HG02759 (cell line): Measurements from ENCODE around the gene GSTM5.
A peak's percentile ranks its signal among the peaks of the same experiment; 100 is the strongest.
"Not testable (repeated sequence)": the region's sequence is repeated elsewhere in the genome, so short reads cannot be mapped to it uniquely, and the experiment has no call there.

ENCODE experiments used
- ATAC-seq: cut with Tn5 transposase; IDR thresholded peaks from one replicate; pipeline ENCODE4 v1.9.1; 2021; ENCODE audit warnings: mild to moderate bottlenecking, moderate library complexity; ENCODE audit not compliant: unreplicated experiment

GSTM5 gene

DNA sequence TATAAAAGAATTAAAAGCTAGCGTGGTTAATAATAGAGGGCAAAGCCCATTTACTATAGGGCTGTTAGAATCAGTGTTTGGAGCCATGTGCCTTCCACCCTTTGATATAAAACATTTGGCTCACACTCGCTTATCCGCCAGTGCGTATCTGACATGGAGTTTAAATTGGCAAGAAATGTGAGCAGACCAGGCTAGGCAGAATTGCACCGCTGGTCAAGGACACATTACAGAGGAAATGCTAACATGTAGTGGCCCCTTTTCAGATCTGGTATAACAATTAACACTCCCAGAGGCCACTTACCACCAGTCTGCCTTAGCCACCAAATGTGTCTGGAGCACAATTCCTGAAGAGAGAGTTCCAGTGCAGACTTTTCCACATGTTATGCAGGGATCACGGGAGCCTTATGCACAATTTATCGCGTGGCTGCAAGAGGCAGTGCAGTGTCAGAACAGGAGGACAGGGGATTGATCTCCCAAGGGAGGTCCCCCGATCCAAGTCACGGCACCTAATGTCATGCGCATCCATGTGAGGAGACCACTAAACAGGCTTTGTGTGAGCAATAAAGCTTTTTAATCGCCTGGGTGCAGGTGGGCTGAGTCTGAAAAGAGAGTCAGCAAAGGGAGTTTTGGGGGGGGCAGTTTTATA lies 14.8 kb downstream of the GSTM5 start:
- ATAC-seq: no peak

DNA sequence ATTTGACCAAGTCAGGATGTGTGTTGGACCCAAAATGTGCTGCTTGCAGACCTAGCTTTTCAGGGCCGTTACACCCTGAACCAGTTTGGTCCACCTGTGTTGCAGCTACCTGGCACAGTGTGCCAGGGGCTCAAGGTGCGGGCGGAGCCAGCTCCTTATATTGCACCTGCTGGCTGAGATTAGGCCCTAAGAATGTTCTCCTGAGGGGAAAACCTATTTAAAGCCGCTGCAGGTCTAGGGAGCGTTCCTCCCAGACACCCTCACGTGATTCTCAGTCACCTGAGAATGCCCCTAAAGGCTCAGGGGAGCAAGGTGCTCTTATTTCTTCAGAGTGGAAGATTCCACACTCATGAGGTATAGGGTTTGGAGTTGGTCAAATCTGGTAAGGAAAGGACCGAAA lies 16.8 kb downstream of the GSTM5 start:
- no peak for ATAC-seq

DNA sequence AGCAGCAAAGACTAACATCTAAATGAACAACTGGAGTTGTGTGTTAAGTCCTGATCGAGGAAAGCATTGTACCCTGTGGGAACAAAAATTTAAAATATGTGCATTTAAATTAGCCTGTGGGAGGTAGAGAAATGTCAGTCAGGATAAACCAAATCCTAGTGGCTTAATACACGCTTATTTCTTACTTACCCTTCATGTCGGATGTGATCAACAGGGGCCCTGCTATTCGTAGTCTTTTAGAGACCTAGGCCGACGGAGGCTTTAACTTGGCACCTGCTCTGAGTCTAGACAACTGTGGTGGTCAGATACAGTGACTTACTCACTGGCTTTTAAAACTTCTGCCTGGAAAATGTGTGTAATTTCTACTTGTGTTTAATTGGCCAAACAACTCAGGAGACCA lies 18.6 kb downstream of the GSTM5 start:
- no peak for ATAC-seq

DNA sequence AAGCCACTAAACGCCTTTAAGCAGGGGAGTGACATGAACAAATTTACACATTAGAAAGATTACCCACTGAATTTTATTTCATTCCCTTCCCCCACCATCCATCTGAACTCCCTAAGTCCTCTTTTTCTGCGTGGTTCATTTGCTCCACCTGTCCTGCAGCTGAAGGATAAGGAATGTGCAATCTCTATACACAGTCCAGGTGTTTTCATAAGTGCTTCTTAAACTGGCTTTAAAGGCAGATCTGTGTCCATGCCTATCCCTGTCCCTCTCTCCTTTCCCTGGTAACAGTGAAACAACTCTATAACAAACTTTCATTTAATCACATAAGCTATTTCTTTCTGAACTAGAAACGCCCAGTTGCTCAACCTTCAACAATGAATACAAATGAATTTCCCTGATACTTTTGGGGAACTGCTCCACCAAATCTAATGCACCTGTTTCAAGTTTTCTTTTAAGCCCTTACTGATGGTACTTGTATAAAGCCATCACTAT lies 20.4 kb downstream of the GSTM5 start:
- ATAC-seq: no peak

DNA sequence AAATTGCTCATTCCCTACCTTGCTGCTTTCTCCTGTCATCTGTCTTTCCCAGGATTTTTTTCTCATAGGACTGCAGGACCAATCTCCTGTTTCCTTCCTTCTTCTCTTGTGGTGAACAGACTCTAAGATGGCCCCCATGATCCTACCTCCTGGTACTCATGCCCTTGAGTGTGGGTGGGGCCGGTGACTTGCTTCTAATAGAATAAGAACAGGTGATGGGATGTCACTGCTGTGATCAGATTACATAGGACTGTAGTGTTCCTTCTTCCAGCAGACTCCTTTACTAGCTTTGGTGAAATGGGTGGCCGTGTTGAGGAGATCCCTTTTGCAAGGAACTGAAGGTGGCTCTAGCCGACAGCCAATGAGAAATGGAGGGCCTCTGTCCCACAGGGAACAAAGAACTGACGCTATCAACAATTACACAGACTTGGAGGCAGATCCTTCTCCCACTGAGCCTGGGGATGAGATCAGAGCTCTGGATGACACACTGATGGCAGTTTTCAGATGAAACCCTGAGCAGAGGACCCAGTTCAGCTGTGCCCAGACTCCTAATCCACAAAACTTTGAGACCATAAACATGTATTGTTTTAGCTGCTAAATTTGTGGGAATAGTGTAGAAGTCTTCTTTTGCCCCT lies 21.3 kb downstream of the GSTM5 start:
- no peak for ATAC-seq

DNA sequence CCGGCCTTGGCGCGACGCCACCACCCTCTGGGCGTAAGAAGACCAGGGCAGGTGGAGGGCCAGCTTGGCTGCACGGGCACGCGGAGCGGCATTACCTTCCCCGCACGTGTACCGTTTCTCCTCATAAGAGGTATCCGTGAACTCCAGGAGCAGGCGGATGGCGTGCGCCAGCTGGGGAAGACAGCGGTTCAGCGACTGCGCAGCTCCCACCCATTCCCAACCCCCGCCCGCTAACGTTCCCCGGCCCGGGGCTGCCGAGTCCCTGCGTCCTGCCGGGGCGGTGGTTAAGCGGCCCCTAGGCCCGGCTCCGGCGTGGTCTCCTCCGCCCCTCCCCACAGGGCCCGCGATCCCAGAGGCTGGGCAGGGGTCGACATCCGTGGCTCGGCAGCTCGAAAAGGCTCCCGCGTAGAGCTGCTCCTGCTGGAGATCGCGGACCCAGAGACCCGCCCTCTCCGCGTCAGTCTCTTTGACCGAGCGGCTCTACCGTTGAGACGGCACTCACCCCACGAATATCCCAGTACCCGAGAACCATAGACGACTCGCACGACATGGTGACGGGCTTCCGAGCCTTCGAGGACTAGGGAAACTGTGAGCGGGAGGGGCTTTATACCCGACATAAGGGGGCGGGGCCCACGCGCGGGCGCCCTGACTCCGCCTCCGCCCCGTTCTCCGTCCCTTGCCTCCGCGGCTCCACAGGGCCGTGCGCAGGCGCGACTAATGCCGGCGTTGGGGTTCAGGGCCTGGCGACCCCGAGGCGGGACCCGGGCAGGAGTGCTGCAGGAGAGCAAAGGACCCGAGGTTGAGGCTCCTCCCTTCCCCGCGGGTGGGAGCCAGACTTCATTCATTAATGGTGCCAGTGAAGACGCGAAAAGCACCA lies 27.9 kb downstream of the GSTM5 start:
- ATAC-seq: peak; percentile 87

DNA sequence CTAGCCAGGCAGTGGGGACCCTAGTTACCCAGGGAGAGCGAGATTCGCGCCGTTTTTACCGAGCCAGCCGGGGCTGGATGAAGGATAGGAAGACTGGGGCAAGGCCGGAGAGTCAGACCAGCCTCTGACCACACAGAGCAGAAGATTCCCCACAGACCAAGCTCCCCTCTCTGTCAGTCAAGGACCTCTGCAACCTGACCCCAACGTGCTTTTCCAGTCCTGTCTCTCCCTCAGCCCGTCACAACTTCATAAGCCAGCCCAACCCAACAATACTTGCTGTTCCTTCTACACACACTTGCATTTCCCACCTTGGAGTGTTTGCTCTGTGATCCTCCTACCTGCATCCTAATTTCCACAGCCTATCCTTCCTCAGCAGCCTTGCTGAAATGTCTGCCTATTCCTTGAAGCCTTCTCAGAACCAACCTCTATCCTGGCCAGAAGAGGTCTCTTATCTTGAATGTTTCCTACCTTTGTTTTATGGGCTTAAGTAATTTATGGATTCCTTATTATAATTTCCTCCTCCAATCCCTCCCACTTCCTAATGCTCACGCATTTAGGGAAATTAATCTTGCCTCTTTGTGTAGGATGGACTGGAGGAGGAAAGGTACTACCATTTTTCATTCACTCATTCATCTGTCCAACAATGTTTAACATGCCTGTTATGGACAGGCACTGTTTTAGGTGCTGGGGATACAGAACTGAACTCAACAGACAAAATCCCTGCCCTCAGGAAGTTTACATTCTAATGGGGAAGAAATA lies 28.7 kb downstream of the GSTM5 start, which contains the start of gene GSTM3:
Gene GSTM3 (minus strand): TSS at position 424 of the 759 bp plus-strand sequence. CDS start 751 bp downstream, outside the sequence.
- ATAC-seq: peak; percentile 27

DNA sequence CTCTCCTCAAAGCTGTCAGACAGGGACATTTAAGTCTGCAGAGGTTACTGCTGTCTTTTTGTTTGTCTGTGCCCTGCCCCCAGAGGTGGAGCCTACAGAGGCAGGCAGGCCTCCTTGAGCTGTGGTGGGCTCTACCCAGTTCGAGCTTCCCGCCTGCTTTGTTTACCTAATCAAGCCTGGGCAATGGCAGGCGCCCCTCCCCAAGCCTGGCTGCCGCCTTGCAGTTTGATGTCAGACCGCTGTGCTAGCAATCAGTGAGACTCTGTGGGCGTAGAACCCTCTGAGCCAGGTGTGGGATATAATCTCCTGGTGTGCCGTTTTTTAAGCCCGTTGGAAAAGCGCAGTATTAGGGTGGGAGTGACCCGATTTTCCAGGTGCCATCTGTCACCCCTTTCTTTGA lies 36.3 kb downstream of the GSTM5 start:
- ATAC-seq: not testable (repeated sequence)

DNA sequence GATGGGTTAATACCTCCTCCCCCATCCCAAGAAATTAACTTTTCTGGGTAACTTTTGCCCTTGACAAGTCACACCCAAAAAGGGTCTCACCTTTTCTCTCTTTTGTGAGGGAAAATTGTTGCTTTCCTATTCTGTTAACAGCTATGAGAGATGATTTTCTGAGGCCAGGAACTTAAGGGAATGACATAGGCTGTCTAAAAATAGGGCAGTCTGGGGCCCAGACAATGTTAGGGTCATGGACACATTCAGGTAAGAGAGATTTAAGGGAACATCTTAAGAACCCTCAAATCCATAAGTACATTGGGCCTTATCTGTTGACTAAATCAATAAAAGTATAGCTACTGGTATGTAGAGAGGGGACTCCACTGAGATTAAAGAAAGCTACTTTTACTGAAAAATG lies 37.2 kb downstream of the GSTM5 start:
- ATAC-seq: no peak

DNA sequence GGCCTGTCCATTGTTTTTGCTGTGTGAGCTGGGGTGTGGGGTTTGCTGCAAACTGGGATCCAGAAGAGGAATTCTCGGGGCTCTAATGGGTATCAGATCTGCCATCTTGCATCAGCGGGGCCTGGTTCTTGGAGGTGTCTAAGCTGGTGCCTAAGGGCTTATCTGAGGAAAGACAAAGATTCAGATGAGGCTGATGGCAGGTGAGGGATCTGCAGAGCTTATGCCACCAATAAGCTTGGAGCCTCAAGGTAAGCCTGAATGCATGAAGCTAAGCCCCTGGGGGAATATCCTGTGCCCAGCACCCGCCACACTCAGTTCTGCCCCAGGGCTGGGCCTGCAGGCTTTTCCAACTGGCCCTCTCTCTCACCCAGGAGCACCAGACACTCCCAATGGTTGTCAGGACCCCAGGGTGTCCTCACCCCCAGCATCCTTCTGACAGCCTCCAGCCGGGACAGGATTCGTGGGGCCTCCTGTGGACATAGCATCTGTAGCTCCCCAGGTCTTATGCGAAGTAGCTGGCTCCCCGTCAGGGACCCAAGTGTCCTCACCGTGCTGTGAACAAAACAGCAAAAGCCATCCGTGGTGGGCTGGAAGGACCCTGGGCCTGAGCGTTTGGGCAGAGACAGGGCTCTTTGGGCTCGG lies 38.3 kb downstream of the GSTM5 start:
- no peak for ATAC-seq

DNA sequence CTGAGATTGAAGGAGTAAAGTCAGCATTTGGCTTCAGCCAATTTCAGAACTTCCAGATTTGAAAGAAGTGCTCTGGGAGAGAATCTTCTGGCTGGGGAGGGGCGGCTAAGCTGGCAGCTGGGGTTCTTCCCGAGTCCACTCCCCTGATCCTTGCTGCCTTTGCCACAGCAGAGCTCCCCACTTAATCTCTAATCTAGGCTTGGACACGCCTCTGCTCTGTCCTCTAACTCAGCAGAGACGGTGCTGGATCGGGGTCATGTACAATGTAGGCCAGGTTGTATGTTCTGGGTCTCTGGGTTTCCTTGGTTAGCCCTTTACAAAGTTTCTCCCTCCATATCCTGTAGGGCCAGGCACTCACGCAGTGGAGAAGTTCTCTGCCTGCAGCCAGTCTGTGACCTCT lies 38.9 kb downstream of the GSTM5 start:
- no peak for ATAC-seq

DNA sequence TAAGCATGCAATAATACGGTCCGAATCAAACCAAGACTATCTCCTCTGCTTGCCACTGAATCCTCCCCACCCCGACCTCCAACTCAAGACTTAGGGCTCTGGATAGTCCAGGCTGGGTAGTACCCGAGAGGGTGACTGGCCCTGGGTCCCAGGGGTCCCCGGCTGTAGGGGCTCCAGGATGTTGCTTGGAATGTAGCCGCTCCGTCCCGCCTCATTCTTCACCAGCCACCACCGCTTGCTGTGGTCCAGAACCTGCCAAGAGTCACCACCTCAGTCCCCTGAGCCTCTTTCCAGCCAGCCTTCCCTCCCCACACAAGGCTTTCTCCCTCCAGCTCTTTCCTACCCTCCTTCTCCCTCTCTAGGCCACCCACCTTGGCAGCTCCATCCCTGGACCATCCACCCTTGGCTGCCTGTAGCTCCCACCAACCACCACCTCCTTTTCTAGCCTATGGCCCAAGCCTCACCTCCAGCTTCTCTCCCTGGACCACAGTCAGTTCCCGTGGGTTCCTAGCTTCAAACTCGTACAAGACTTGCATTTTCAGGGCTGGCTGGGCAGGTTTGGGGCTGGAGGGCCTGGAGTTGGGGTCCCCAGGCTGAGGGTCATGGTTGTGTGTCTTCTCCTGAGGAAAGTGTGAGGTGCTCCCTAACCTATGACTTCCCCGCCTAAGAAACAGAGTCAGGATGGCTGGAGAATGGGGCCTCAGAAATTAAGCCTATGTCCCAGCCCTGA lies 39.6 kb downstream of the GSTM5 start:
- ATAC-seq: no peak

DNA sequence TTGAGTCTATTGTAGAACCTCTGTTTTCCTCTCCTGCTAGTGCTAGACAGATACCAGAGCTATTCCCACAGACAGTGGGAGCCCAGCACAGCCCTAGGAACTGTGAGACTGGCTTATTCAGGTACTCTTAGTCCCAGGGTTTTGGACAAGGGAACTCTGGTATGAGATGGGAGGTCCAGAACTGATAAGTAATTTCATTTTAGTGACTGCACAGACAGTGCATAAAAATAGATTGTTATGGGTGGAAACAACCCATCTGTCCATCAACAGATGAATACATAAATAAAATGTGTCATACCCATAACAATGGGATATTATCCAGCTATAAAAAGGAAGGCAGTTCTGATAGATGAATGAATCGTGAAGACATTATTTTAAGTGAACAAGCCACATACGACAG lies 42.7 kb downstream of the GSTM5 start:
- ATAC-seq: no peak

DNA sequence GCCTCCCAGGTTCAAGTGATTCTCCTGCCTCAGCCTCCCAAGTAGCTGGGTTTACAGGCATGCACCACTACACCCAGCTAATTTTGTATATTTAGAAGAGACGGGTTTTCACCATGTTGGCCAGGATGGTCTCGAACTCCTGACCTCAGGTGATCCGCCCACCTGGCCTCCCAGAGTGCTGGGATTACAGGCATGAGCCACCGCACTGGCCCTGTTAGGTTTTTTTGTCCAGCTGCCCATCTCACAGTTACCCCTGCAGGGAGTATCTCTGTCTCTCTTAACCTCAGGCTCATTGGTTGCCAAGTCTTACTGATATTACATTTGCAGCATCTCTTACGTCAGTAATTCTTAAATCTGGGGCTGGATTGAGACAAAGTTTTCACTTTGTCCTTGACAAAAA lies 44.3 kb downstream of the GSTM5 start:
- not testable (repeated sequence) for ATAC-seq

DNA sequence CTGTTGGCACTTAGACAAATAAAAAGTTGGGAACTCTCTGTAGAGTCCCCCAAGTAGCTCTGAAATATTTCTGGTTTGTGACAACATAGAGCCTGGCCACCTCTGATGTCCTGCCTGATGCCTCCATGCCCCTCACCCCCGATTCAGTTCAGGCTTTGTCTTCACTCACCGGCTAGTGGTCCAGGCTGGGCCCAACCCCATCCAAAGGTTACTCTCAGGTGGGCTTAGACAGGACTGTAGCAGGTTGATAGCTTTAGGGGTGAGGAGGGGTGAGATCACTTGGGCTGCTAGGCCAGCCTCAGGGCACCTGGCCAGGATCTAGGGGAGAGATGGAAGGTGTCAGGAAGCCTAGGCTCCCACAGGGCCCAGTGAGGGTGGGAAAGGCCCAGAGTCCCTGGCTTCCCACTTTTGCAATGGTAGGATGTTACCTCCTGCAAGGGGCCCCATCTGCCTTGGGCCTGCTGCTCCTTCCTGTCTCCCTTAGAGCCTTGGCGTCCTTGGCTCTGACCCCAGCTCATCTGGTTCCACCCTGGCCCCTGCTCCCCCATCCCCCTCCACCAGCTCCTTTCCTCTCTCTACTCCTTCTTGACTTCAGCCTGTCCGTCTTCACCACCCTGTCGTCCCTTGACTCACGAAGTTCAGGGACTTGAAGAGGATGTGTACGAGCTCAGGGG lies 44.9 kb downstream of the GSTM5 start:
- ATAC-seq: no peak

DNA sequence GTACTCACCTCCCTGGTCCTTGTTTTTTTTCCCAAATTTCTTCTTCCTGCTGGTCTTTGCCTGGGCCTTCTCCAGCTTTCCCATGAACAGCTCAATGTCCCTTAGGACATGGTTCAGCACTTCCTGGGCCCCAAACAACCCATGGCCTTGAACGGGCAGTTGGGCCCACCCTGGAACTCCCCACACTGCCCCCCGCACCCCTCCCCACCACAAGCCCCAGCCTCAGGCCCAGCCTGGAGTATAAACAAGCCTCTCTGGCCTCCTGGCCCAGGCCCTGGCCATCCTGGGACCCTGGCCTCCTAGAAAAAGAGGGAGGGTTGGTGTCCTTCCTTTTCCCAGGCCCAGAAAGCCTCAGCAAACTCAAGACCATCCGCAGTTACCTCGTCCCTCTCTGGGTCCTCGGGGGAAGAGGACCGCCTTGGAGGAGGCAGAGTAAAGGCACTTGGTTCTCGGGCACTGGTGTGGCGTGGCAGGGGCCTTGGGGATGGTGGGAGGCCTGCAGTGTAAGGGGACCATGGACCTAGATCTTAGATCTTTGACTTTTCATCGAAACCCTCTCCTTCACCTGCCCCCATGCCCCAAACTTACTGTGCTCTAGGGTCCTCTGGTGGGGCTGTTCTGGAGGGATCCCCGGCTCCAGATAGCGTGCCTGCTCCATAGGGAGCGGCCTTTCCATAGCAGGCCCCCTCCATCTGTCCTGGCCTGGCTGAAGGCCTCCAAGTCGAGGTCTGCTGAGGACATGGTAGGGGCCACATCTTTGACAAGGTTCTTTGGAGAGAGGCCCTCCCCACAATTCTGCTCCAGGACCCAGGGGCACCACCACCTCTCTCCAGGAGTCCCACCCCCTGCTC lies 46.1 kb downstream of the GSTM5 start:
- ATAC-seq: no peak

DNA sequence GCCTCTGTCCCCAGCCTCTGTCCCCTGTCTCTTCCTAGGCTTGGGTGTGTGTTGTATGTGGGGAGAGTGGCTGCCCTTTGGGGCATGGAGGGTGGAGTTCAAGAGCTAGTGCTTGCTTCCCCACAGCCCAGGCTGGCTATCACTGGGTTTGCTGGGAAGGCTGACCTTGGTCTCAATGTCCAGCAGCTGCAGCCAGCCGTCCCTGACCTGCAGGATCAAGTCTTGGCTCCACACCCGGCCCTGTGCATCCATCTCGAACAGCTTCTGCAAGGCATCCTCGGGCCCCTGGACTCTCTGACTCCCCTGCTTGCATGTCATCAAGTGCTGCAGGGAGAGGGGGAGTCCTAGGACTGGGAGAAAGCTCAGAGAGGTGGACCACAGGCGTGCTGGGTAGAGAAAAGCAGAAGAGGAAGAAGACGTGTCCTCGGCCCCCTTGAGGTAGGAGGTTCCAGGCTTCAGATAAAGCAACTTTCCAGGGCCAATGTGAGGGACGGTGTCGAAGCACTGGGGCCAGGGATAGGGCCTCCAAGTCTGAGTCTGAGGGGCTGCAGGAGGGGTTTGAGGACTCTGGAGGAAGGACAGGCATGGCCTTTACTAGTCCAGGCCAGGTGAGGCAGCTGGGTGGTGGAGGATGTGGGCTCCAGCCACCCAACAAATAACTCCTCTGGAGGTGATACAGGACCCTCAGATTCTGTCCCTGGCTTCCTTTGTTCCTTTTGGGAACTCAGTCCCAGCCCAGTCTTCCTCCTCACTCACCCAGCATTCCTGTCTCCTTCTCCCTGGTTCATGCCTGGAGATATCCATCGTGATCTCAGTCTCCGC lies 47.7 kb downstream of the GSTM5 start:
- no peak for ATAC-seq
